C4-2B (cell line): ENCODE measurements around the gene VAV3.

Experiments used
- H3K27ac ChIP-seq: fragments of 450-650 bp; 2 replicates; pipeline ENCODE4 v1.5.1; 2017
- ZFX ChIP-seq: fragments of 450-650 bp; IDR thresholded peaks from 2 replicates; pipeline ENCODE4 v1.6.1; 2017
- TF ChIP-seq, protein P1 (sequence below): fragments of 450-650 bp; conservative IDR thresholded peaks from 2 replicates; pipeline ENCODE4 v1.5.1; 2017; ENCODE audit warnings: mild to moderate bottlenecking

Gene VAV3

DNA sequence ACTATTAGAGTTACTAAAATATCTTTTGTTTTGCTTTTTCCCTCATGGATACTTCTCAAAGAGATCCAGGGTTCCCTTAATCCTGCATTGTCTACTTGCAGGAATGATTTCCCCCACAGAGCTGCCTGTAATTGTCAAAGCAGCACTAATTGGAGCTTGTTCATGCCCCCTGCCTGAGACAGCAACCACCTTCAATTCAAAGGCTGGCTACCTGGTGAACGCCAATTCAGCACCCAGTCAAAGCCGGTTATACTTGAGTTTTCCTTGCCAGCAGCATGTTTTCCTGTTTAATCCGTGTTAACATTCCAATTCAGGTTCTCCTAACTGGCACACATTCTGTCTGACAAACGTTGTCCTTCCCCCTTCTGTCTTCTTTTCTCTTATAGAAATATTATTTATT, 441.2 kb downstream of the VAV3 start:
- no peak for TF ChIP-seq ZFX
- TF ChIP-seq, protein P1, sequence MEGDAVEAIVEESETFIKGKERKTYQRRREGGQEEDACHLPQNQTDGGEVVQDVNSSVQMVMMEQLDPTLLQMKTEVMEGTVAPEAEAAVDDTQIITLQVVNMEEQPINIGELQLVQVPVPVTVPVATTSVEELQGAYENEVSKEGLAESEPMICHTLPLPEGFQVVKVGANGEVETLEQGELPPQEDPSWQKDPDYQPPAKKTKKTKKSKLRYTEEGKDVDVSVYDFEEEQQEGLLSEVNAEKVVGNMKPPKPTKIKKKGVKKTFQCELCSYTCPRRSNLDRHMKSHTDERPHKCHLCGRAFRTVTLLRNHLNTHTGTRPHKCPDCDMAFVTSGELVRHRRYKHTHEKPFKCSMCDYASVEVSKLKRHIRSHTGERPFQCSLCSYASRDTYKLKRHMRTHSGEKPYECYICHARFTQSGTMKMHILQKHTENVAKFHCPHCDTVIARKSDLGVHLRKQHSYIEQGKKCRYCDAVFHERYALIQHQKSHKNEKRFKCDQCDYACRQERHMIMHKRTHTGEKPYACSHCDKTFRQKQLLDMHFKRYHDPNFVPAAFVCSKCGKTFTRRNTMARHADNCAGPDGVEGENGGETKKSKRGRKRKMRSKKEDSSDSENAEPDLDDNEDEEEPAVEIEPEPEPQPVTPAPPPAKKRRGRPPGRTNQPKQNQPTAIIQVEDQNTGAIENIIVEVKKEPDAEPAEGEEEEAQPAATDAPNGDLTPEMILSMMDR: no peak
- no peak overlapping the region for H3K27ac ChIP-seq

DNA sequence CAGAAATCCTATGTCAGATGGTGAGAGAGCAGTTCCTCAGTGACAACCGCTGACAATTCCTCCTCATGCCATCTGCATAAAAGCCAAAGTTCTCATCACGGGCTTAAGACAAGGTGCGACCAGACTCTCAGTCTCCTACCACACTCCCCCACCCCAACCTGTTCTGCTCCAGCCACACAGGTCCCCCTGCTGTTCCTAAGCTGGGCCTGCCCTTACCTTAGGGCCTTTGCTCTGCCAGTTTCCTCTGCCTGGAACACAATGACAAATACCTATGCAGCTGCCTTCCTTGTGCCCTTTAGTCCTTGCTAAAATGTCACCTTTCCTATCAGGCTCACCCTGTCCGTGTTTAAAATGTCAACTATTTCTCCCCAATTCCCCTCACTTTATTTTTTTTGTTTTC, 441.9 kb downstream of the VAV3 start:
- TF ChIP-seq, protein P1: no peak
- no peak for TF ChIP-seq ZFX
- H3K27ac ChIP-seq: no peak overlapping the region
